ENCODE measurements around the gene MLST8.

Gene MLST8

DNA sequence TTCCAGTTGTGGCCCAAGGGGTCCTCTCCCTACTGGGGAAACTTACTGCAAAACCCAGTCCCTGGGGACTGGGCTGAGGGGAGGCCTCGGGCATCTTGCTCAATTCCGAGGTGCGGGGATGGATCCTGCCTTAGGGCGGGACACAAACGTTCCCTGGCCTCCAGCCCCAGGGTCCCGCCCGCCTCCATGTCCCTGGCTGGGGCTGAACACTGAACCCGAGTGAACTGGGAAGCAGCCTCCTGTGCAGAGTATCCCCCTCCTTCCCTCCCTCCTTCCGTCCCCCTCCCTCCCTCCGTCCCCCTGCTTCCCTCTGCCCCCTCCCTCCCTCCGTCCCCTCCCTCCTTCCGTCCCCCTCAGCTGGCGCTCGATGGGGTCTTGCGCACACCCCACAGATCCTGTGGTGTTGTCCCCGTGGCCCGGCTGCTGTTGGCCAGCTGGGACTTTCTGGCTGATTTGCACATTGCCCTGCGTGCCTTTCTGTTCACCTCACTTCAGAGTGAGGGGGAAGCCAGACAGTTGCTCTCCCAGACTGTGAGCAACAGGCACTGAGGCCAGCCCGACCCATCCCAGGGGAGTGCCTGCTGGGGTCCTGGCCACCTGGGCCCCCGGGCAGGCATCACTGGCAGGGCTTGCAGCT, 44.2 kb upstream of the MLST8 start:
- Histone ChIP-seq H3K4me1 (ENCODE audit: insufficient read depth, insufficient read length) (peaks cover 64% of the 10 kb centered on the region), H3K9ac (ENCODE audit: insufficient read length, low read depth) (peak overlapping the region; percentile 74), H3K9me3 (ENCODE audit: insufficient read depth, low read length) (no peaks in the 10 kb centered on the region; the same call in 1 of the 2 replicates), H3K27me3 (ENCODE audit: insufficient read depth, insufficient read length) (no peaks in the 10 kb centered on the region), H3K4me3 (ENCODE audit: insufficient read length, low read depth) (no peak overlapping the region), H3K36me3 (ENCODE audit: insufficient read depth, insufficient read length, low read length) (peaks cover 61% of the 10 kb centered on the region)
- no peak for TF ChIP-seq SUZ12 (IDR thresholded peaks at IDR 0.05; ENCODE audit: extremely low read depth, insufficient read depth, insufficient read length)
- TF ChIP-seq YY1 (IDR thresholded peaks at IDR 0.05; ENCODE audit: insufficient read depth, insufficient read length) = no peak
- no peak for TF ChIP-seq ZNF274 (IDR thresholded peaks at IDR 0.05; ENCODE audit: low read depth, low read length)
- DNase-seq (ENCODE audit: low read depth, low spot score) = no peak

DNA sequence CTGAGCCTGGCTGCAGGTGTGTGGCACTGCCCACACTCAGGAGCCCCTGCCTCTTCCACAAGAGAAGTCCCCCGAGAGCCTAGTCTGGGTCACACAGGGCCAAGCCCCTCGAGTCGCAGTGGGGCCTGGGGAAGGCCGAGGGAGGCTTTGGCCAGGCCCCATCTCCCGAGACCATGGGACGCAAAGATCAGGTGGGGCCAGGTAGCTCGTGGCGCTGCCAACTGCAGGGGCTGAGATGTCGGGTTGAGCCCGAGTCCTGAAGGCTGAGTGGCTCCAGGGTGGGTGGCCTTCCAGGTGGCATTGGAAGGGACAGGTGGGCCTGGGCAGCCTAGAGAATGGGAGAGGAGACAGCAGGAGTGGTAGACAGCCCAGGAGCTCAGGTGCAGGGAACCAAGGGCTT, 43.3 kb upstream of the MLST8 start:
- peaks cover 61% of the 10 kb centered on the region for H3K4me1 ChIP-seq (ENCODE audit: insufficient read depth, insufficient read length)
- H3K9me3 ChIP-seq (ENCODE audit: insufficient read depth, low read length) = no peaks in the 10 kb centered on the region; the same call in 1 of the 2 replicates
- peaks cover 66% of the 10 kb centered on the region for H3K36me3 ChIP-seq (ENCODE audit: insufficient read depth, insufficient read length, low read length)
- no peaks in the 10 kb centered on the region for H3K27me3 ChIP-seq (ENCODE audit: insufficient read depth, insufficient read length)
- TF ChIP-seq SUZ12 (IDR thresholded peaks at IDR 0.05; ENCODE audit: extremely low read depth, insufficient read depth, insufficient read length) (no peak), ZNF274 (IDR thresholded peaks at IDR 0.05; ENCODE audit: low read depth, low read length) (no peak), YY1 (IDR thresholded peaks at IDR 0.05; ENCODE audit: insufficient read depth, insufficient read length) (no peak)
- no peak for DNase-seq (ENCODE audit: low read depth, low spot score)
- H3K9ac ChIP-seq (ENCODE audit: insufficient read length, low read depth) = peak overlapping the region; percentile 64
- H3K4me3 ChIP-seq (ENCODE audit: insufficient read length, low read depth) = no peak overlapping the region

DNA sequence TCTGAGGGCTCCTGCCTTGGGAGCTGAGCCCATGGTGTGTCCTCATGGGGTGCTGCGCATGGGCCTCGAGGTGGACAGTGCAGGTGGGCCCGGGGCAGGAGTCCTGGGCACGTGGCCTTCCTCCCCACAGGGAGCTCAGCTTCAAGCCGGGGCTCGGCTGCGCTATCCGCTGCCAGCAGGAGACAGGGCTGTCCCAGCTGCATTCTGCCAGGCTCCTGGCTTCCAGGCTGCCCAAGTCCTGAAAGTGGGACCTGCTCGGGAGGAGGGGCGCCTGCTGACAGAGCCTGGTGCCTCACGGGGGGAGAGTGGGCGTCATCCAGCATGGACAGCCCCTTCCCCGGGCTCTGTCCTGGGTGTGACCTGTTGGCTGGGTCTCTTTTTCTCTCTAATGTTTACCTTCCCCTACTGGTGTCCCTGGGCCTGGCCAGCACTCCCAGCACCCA, 42.6 kb upstream of the MLST8 start:
- peaks cover 66% of the 10 kb centered on the region for H3K36me3 ChIP-seq (ENCODE audit: insufficient read depth, insufficient read length, low read length)
- no peaks in the 10 kb centered on the region for H3K27me3 ChIP-seq (ENCODE audit: insufficient read depth, insufficient read length)
- TF ChIP-seq SUZ12 (IDR thresholded peaks at IDR 0.05; ENCODE audit: extremely low read depth, insufficient read depth, insufficient read length) (no peak), ZNF274 (IDR thresholded peaks at IDR 0.05; ENCODE audit: low read depth, low read length) (no peak), YY1 (IDR thresholded peaks at IDR 0.05; ENCODE audit: insufficient read depth, insufficient read length) (no peak)
- H3K4me1 ChIP-seq (ENCODE audit: insufficient read depth, insufficient read length) = peaks cover 53% of the 10 kb centered on the region
- H3K9ac ChIP-seq (ENCODE audit: insufficient read length, low read depth) = peak overlapping the region; percentile 51
- no peak for DNase-seq (ENCODE audit: low read depth, low spot score)
- H3K9me3 ChIP-seq (ENCODE audit: insufficient read depth, low read length) = no peaks in the 10 kb centered on the region; the same call in 1 of the 2 replicates
- no peak overlapping the region for H3K4me3 ChIP-seq (ENCODE audit: insufficient read length, low read depth)

GRCh38 chr16:2163211-2163881, 41.9 kb upstream of the MLST8 start:
- TF ChIP-seq SUZ12 (IDR thresholded peaks at IDR 0.05; ENCODE audit: extremely low read depth, insufficient read depth, insufficient read length) (no peak), ZNF274 (IDR thresholded peaks at IDR 0.05; ENCODE audit: low read depth, low read length) (no peak), YY1 (IDR thresholded peaks at IDR 0.05; ENCODE audit: insufficient read depth, insufficient read length) (no peak)
- no peak for DNase-seq (ENCODE audit: low read depth, low spot score)
- peak overlapping the region; percentile 51 for H3K9ac ChIP-seq (ENCODE audit: insufficient read length, low read depth)
- H3K36me3 ChIP-seq (ENCODE audit: insufficient read depth, insufficient read length, low read length) = peaks cover 66% of the 10 kb centered on the region
- no peaks in the 10 kb centered on the region for H3K27me3 ChIP-seq (ENCODE audit: insufficient read depth, insufficient read length)
- peaks cover 51% of the 10 kb centered on the region for H3K4me1 ChIP-seq (ENCODE audit: insufficient read depth, insufficient read length)
- H3K4me3 ChIP-seq (ENCODE audit: insufficient read length, low read depth) = no peak overlapping the region
- H3K9me3 ChIP-seq (ENCODE audit: insufficient read depth, low read length) = no peaks in the 10 kb centered on the region; the same call in 1 of the 2 replicates

GRCh38 chr16:2165861-2166260, 39.4 kb upstream of the MLST8 start:
- no peak for TF ChIP-seq YY1 (IDR thresholded peaks at IDR 0.05; ENCODE audit: insufficient read depth, insufficient read length)
- no peak for TF ChIP-seq ZNF274 (IDR thresholded peaks at IDR 0.05; ENCODE audit: low read depth, low read length)
- TF ChIP-seq SUZ12 (IDR thresholded peaks at IDR 0.05; ENCODE audit: extremely low read depth, insufficient read depth, insufficient read length) = no peak
- Histone ChIP-seq H3K9me3 (ENCODE audit: insufficient read depth, low read length) (no peaks in the 10 kb centered on the region; the same call in 1 of the 2 replicates), H3K4me1 (ENCODE audit: insufficient read depth, insufficient read length) (peaks cover 36% of the 10 kb centered on the region), H3K9ac (ENCODE audit: insufficient read length, low read depth) (no peak overlapping the region), H3K27me3 (ENCODE audit: insufficient read depth, insufficient read length) (no peaks in the 10 kb centered on the region), H3K4me3 (ENCODE audit: insufficient read length, low read depth) (no peak overlapping the region), H3K36me3 (ENCODE audit: insufficient read depth, insufficient read length, low read length) (peaks cover 81% of the 10 kb centered on the region)
- no peak for DNase-seq (ENCODE audit: low read depth, low spot score)

DNA sequence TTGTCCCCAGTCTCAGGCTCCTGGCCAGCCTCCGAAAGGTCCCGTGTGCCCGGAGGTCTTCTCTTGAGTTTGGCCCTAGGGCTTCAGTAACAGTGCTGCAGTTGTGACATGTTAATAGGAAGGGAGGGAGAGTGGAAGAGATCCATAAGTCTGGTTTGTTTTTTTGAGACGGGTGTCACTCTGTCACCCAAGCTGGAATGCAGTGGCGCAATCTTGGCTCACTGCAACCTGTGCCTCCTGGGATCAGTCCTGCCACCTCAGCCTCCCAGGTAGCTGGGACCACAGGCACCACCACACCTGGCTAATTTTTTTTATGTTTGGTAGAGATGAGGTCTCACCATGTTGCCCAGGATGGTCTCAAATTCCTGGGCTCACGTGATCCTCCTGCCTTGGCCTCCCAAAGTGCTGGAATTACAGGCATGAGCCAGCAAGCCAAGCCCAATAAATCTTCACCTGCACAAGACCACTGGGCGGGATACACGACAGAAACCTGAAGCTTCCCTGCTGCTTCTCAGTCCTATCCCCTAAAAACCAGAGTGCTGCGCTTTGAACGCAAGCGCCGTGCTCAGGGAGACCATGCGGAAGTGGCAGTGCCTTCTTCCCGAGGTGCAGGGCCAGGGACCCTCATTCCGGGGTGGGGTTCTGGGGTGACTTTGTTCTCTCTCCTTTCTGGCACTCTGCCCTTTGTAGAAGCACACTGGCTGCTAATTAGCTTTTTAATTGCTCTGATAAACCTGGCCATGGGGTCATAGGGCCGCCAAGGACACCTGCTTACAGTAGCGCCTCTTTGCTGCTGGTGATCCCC, 38.8 kb upstream of the MLST8 start:
- H3K27me3 ChIP-seq (ENCODE audit: insufficient read depth, insufficient read length) = no peaks in the 10 kb centered on the region
- no peaks in the 10 kb centered on the region; the same call in 1 of the 2 replicates for H3K9me3 ChIP-seq (ENCODE audit: insufficient read depth, low read length)
- peaks cover 32% of the 10 kb centered on the region for H3K4me1 ChIP-seq (ENCODE audit: insufficient read depth, insufficient read length)
- TF ChIP-seq ZNF274 (IDR thresholded peaks at IDR 0.05; ENCODE audit: low read depth, low read length) = no peak
- no peak for TF ChIP-seq YY1 (IDR thresholded peaks at IDR 0.05; ENCODE audit: insufficient read depth, insufficient read length)
- peaks cover 86% of the 10 kb centered on the region for H3K36me3 ChIP-seq (ENCODE audit: insufficient read depth, insufficient read length, low read length)
- no peak overlapping the region for H3K9ac ChIP-seq (ENCODE audit: insufficient read length, low read depth)
- no peak for DNase-seq (ENCODE audit: low read depth, low spot score)
- no peak overlapping the region for H3K4me3 ChIP-seq (ENCODE audit: insufficient read length, low read depth)

All from NT2/D1 (cell line).